HG02678 (cell line): ENCODE data around the gene AGBL4.
"Not testable (repeated sequence)": the region's sequence is repeated elsewhere in the genome, so short reads cannot be mapped to it uniquely, and the experiment has no call there.

Source experiments
- ATAC-seq: cut with Tn5 transposase; IDR thresholded peaks from one replicate; pipeline ENCODE4 v1.9.1; 2021; ENCODE audit warnings: mild to moderate bottlenecking, moderate library complexity; ENCODE audit not compliant: unreplicated experiment

AGBL4 gene

DNA sequence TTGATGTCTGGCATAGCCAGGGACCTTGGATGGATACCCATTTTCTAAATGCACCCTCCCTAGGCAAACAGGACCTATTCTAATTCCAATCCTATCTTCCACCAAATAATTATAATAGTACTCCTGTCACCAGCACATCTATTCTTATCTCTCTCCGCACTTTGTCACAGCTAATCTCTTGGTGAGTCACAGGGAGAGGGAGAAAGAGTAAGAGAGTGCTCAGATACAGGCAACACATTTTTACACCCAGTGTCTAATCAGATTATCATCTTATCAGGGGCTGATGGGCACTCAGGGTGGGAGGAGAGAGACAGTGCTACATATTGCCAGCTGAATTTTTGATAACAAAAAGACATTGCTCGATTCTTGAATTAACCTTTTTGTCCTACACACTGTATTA, 972.1 kb downstream of the AGBL4 start:
- no peak for ATAC-seq

DNA sequence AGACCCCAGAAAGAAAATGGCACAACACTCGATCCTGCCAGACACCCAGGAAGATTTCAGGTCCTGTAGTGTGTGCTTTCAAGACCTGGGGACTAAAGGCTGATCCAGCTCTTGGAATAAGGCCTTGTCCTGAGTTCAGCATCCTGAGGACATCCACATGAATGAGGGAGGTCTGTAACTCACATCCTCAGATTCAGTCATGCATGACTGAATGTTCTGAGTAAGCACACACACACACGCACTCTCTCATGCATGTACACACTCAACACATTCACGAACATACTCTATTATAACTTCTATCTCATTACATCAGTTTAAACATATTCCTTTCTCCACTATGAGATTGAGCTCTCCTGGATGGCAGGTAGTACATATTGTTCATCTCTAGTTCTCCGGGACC, 973.7 kb downstream of the AGBL4 start:
- ATAC-seq = no peak

DNA sequence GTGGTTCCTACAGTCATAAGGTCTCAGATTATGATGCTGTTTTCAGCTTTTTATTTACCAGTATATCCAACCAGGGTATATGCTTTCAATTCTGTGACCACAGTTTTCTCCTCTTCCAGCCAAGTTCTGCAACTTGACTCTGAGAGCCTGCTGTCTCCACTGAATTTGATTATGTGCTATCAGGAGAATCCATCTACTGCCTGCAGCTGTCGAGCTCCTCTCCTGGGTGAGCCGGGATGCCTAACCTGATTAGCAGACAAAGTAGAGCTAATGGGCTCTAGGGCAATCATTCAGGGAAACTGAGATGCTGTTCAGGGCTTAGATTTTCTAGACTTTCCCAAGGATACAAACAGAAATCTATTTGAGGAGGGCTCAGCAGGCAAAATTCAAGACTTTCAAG, 975.6 kb downstream of the AGBL4 start:
- ATAC-seq = no peak

DNA sequence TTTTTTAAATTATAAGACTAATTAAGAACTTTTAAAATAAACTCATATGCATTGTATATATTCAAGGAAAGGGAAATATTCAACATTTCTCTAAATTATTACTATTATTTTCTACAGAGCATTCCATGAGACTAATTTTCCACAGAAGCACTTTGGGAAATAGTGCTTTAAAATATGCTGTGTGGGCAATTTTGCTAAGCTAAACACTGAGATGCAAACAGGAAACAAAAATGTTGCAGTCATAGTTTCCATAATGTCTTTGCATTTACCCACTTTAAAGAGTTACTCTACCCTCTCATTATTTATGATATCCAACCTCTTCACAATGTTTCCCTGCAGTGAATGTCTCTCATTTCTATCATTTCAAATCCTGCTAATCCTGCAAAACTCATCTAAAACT, 977.4 kb downstream of the AGBL4 start:
- no peak for ATAC-seq

GRCh38 chr1:49045371-49045770, 978.4 kb downstream of the AGBL4 start:
- no peak for ATAC-seq

GRCh38 chr1:49036700-49037099, 987.1 kb downstream of the AGBL4 start:
- no peak for ATAC-seq

DNA sequence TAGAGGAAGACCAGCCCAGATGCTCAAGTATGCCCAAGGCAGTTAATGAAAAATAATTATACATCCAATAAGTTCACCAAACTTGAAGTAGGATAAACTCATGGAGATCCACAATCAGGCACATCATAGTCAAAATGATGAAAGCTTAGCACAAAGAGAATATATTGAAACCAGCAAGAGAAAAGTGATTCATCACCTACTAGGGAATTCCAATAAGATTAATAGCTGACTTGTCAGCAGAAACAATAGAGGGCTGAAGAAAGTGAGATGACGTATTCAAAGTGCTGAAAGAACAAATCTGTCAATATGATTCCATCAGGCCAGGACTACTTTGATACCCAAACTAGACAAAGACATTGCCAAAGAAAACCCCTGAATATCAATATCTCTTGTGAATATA, 995.4 kb downstream of the AGBL4 start:
- no peak for ATAC-seq

- ATAC-seq = no peak
These were observed 997.4 kb downstream of the AGBL4 start for GRCh38 chr1:49026230-49026811.

DNA sequence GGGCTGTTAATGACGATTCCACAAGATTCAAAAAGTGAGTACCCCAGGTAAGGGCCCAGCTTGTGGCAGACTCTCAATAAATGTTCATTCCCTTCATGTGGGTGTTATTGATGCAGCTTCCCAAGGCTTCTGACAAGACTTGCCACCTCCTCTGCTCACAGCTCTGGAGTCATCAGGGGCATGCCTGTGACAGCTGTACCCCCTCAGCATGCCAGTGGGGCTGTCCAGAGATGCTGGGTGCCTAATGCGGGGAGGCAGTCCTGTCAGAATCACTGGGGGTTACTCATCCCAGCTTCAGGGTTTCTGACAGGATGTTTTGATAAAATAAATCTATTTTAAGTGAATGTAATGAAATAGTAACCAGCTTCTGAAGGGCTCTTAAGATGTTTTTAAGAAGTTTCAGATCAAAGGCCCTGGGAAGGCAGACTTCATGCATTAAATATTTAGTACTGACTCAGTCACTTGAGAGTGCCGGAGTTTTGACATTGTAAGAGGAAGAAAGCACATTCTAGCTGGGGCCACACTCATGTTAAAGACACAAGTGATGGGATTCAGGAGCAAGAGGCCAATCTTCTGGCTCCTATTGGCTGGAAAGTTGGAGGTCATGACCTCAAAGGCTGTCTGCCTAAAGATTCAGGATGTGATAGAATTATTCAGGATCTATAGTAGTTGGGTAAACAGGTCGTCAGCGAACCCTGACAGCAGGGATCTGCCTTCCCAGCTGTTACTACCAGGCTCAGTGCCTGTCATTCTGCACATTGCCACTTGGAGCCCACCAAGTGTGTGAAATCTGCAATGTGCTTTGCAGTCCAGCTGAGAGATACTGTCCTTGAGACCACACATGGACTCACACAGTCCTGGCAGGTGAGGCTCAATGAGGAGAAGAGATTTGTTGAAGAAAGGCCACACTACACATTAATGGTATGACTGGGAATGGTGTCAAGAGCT, 1007.5 kb downstream of the AGBL4 start:
- no peak for ATAC-seq

GRCh38 chr1:49013079-49013478, 1010.7 kb downstream of the AGBL4 start:
- ATAC-seq = no peak

DNA sequence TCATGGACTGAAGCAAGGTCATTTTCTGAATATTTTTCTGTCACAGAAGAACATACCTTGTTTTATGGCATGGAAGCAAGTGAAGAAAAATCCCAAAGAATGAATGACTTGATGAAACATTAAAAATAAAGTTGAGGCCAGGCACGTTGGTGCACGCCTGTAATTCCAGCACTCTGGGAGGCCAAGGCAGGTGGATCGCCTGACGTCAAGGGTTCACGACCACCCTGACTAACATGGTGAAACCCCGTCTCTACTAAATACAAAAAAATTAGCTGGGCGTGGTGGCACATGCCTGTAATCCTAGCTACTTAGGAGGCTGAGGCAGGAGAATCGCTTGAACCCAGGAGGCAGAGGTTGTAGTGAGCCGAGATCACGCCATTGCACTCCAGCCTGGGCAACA, 1020.8 kb downstream of the AGBL4 start:
- ATAC-seq = not testable (repeated sequence)

GRCh38 chr1:48999321-48999720, 1024.4 kb downstream of the AGBL4 start:
- ATAC-seq = no peak

GRCh38 chr1:48996311-48996710, 1027.4 kb downstream of the AGBL4 start:
- no peak for ATAC-seq

DNA sequence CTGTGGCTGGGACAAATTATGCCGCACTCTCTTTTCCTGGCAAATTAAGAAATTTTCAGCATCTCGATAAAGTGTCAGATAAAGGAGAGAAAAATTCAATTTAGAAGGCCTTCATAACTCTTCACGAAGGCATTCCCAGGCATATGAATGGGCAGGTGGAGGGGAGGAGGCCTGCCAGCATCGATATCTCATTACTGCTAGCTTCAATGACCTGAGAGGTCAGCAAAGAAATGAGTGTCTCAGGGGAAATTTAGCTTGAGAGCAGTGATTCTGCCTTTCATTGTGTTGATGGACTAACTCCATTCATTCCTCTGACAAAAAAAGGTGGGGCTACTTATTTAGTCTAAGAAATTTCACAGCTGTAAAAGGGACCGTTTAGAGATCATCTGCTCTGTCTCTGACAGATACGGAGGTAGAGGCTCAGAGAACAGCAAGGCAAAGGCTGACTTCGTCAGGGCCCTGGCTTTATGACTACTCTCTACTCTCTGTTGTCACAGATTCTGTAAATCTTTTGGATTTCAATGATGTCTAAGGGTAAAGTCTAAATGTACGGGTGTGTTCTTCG, 1035.0 kb downstream of the AGBL4 start:
- ATAC-seq = no peak

- no peak for ATAC-seq
These were observed 1043.8 kb downstream of the AGBL4 start for GRCh38 chr1:48979940-48980339.

GRCh38 chr1:48978413-48978812, 1045.3 kb downstream of the AGBL4 start:
- no peak for ATAC-seq

GRCh38 chr1:48977273-48977672, 1046.5 kb downstream of the AGBL4 start:
- ATAC-seq = no peak

DNA sequence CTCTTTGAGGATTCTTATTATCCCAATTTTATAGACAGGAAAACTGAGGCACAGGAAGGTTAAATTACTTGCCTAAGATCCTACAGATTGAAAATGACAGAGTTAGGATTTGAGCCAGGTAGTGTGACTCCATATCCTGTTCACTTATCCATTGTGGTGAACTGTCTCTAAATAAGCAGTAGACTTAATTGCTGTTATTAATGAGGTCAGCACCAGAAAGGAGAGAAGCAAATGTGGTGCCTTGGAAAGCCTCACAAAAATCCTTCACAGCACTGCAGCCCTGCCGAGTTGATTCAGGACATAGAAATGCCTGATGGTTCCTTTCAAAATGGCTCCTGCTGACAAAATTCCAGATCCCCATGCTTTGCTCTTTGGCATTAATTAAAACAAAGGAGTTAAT, 1053.8 kb downstream of the AGBL4 start:
- ATAC-seq = no peak

DNA sequence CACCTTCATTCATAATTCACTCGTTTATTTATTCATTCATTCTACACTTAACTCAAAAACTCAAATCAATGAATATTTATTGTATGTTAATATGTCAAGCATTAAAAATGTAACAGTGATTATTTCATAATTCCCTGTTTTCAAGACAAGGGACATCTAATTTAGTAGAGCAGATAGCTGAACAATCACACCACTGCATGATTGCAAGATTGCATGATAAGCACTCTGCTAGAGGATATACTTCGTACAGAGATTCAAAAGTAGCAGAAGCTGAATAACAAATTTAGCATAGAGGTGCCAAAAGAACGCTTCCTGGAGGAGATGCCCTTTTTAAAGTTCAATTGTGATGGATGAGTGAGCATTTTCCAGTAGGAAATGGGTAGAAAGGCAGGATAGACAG, 1056.4 kb downstream of the AGBL4 start:
- no peak for ATAC-seq

- ATAC-seq = no peak
These were observed 1057.2 kb downstream of the AGBL4 start for GRCh38 chr1:48966583-48966982.

GRCh38 chr1:48960320-48960719, 1063.4 kb downstream of the AGBL4 start:
- no peak for ATAC-seq

- ATAC-seq = no peak
These were observed 1068.0 kb downstream of the AGBL4 start for GRCh38 chr1:48955774-48956173.
